T-helper 1 cell (primary cell): Measurements from ENCODE around the gene MRPS34.

Source experiments
- DNase-seq, 5 donors: peaks; one replicate each; pipeline ENCODE4 v3.0.0-alpha.2; 2012 to 2020

MRPS34 gene

GRCh38 chr16:1769402-1770300 lies 3.3 kb downstream of the MRPS34 start:
- no peak for DNase-seq

- DNase-seq = no peak
Observed at GRCh38 chr16:1768767-1769401, 4.0 kb downstream of the MRPS34 start.

- DNase-seq = no peak
Observed at GRCh38 chr16:1768061-1768766, 4.7 kb downstream of the MRPS34 start.

- DNase-seq = no peak
Observed at GRCh38 chr16:1767116-1767994, 5.6 kb downstream of the MRPS34 start.

GRCh38 chr16:1766701-1767100 lies 6.2 kb downstream of the MRPS34 start:
- DNase-seq = no peak

- DNase-seq = no peak
Observed at GRCh38 chr16:1766231-1766630, 6.7 kb downstream of the MRPS34 start.

- DNase-seq = no peak
Observed at GRCh38 chr16:1765826-1766225, 7.1 kb downstream of the MRPS34 start.

GRCh38 chr16:1764971-1765370 lies 8.0 kb downstream of the MRPS34 start:
- DNase-seq = no peak

GRCh38 chr16:1763521-1764511 lies 9.1 kb downstream of the MRPS34 start:
- no peak for DNase-seq

GRCh38 chr16:1762879-1763520 lies 9.9 kb downstream of the MRPS34 start:
- no peak for DNase-seq

GRCh38 chr16:1762196-1762878 lies 10.6 kb downstream of the MRPS34 start:
- no peak for DNase-seq

GRCh38 chr16:1761751-1762150 lies 11.2 kb downstream of the MRPS34 start:
- no peak for DNase-seq

- DNase-seq = no peak
Observed at GRCh38 chr16:1760911-1761310, 12.0 kb downstream of the MRPS34 start.

GRCh38 chr16:1759511-1759910 lies 13.4 kb downstream of the MRPS34 start:
- no peak for DNase-seq

- no peak for DNase-seq
Observed at GRCh38 chr16:1758923-1759322, 14.0 kb downstream of the MRPS34 start.

GRCh38 chr16:1757714-1758461 lies 15.0 kb downstream of the MRPS34 start:
- DNase-seq = no peak

- DNase-seq = no peak
Observed at GRCh38 chr16:1754204-1754603, 18.7 kb downstream of the MRPS34 start.

- no peak for DNase-seq
Observed at GRCh38 chr16:1752853-1753252, 20.1 kb downstream of the MRPS34 start.

- DNase-seq = no peak
Observed at GRCh38 chr16:1751946-1752345, 21.0 kb downstream of the MRPS34 start.
